H54 (cell line): Measurements from ENCODE around the gene SHROOM2.

Experiments used
- DNase-seq: peaks from one replicate; pipeline ENCODE4 v3.0.0; 2011; ENCODE audit warnings: low spot score, mixed read lengths; ENCODE audit not compliant: insufficient read length
- FAIRE-seq: peaks from 3 replicates; lab custom pipeline; 2011; peaks lifted over from hg19 to GRCh38; lab: Jason Lieb, UNC
- POLR2A ChIP-seq: IDR thresholded peaks from 2 replicates; pipeline ENCODE4 v1.6.1; 2011; ENCODE audit warnings: low read depth, mild to moderate bottlenecking, low read length

The SHROOM2 gene

GRCh38 chrX:9861711-9862110, 75.5 kb downstream of the SHROOM2 start:
- FAIRE-seq (no peak), DNase-seq (no peak)
- TF ChIP-seq POLR2A: no peak

GRCh38 chrX:9862525-9862924, 76.3 kb downstream of the SHROOM2 start:
- no peak for TF ChIP-seq POLR2A
- FAIRE-seq (no peak), DNase-seq (no peak)

- no peak for TF ChIP-seq POLR2A
- no peak for FAIRE-seq
- no peak for DNase-seq
These were observed 76.7 kb downstream of the SHROOM2 start for GRCh38 chrX:9862953-9863352.

GRCh38 chrX:9864011-9864410, 77.8 kb downstream of the SHROOM2 start:
- FAIRE-seq (no peak), DNase-seq (no peak)
- TF ChIP-seq POLR2A: no peak

GRCh38 chrX:9865804-9866472, 79.7 kb downstream of the SHROOM2 start:
- no peak for DNase-seq
- no peak for TF ChIP-seq POLR2A
- FAIRE-seq: no peak

GRCh38 chrX:9866633-9867032, 80.4 kb downstream of the SHROOM2 start:
- no peak for TF ChIP-seq POLR2A
- DNase-seq (no peak), FAIRE-seq (no peak)

- DNase-seq (no peak), FAIRE-seq (no peak)
- no peak for TF ChIP-seq POLR2A
These were observed 81.0 kb downstream of the SHROOM2 start for GRCh38 chrX:9867226-9867625.

GRCh38 chrX:9867753-9868152, 81.5 kb downstream of the SHROOM2 start:
- no peak for TF ChIP-seq POLR2A
- DNase-seq (no peak), FAIRE-seq (no peak)

- no peak for DNase-seq
- no peak for TF ChIP-seq POLR2A
- FAIRE-seq: no peak
These were observed 85.6 kb downstream of the SHROOM2 start for GRCh38 chrX:9871701-9872268.

- no peak for TF ChIP-seq POLR2A
- DNase-seq (no peak), FAIRE-seq (no peak)
These were observed 87.1 kb downstream of the SHROOM2 start for GRCh38 chrX:9873360-9873759.

GRCh38 chrX:9873952-9874351, 87.7 kb downstream of the SHROOM2 start:
- TF ChIP-seq POLR2A: no peak
- no peak for FAIRE-seq
- no peak for DNase-seq

- FAIRE-seq (no peak), DNase-seq (no peak)
- TF ChIP-seq POLR2A: no peak
These were observed 88.3 kb downstream of the SHROOM2 start for GRCh38 chrX:9874483-9874882.

- DNase-seq: no peak
- no peak for TF ChIP-seq POLR2A
- FAIRE-seq: no peak
These were observed 89.6 kb downstream of the SHROOM2 start for GRCh38 chrX:9875801-9876200.

- no peak for TF ChIP-seq POLR2A
- DNase-seq (no peak), FAIRE-seq (no peak)
These were observed 90.0 kb downstream of the SHROOM2 start for GRCh38 chrX:9876201-9876600.
